ENCODE data around the gene CX3CR1.

CX3CR1 gene

DNA sequence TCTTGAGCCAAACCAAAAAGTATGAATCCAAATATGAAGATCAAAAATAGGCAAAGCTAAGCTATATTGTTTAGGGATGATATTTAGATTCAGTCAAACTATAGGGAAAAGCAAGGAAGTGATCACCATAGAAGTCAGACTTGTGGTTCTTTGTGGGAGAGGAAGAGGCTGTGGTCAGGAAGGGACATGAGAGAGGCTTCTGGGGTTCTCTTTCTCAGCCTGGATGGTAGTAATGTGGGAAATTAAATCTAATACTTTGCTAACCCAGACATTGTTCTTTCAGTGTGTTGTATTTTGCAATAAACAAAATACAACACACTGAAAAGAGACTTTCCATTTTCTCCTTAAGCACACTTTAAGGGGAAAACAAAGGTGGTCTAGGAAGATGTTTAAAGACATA lies 3.1 kb downstream of the CX3CR1 start:
- Histone ChIP-seq H3K4me1 (ENCODE audit: insufficient read depth, low read length, severe bottlenecking) (no peaks in the 10 kb centered on the region), H3K9me2 (ENCODE audit: low read depth, low read length) (no peaks in the 10 kb centered on the region), H3K9ac (ENCODE audit: low read length) (no peak overlapping the region), H3K36me3 (ENCODE audit: insufficient read depth, low read length) (no peaks in the 10 kb centered on the region), H2AFZ (ENCODE audit: low read length) (no peak overlapping the region), H3K4me2 (ENCODE audit: low read length) (no peak overlapping the region), H4K20me1 (ENCODE audit: insufficient read depth, low read length) (no peaks in the 10 kb centered on the region), H3K9me3 (ENCODE audit: low read length) (no peaks in the 10 kb centered on the region), H3K27ac (ENCODE audit: low read depth, low read length, poor library complexity, severe bottlenecking) (no peak overlapping the region), H3F3A (ENCODE audit: insufficient read depth, low read length) (no peaks in the 10 kb centered on the region), H3K27me3 (ENCODE audit: insufficient read depth, low read length) (0 out of 2 replicates have a peak, but pooled peaks cover 4% of the 10 kb centered on the region), H3K4me3 (ENCODE audit: low read depth, low read length, poor library complexity, severe bottlenecking) (no peak overlapping the region), H3K79me2 (ENCODE audit: insufficient read depth, low read length) (no peaks in the 10 kb centered on the region)
- TF ChIP-seq EZH2 (IDR thresholded peaks at IDR 0.05; ENCODE audit: borderline replicate concordance, low read length): no peak
- TF ChIP-seq CTCF (IDR thresholded peaks at IDR 0.05; ENCODE audit: low read length): no peak

GRCh38 chr3:39275963-39276593 lies 3.8 kb downstream of the CX3CR1 start:
- H4K20me1 ChIP-seq (ENCODE audit: insufficient read depth, low read length): no peaks in the 10 kb centered on the region
- H3F3A ChIP-seq (ENCODE audit: insufficient read depth, low read length): no peaks in the 10 kb centered on the region
- no peak for TF ChIP-seq EZH2 (IDR thresholded peaks at IDR 0.05; ENCODE audit: borderline replicate concordance, low read length)
- no peak for TF ChIP-seq CTCF (IDR thresholded peaks at IDR 0.05; ENCODE audit: low read length)
- no peak overlapping the region for H2AFZ ChIP-seq (ENCODE audit: low read length)
- no peaks in the 10 kb centered on the region for H3K9me3 ChIP-seq (ENCODE audit: low read length)
- H3K79me2 ChIP-seq (ENCODE audit: insufficient read depth, low read length): no peaks in the 10 kb centered on the region
- H3K27ac ChIP-seq (ENCODE audit: low read depth, low read length, poor library complexity, severe bottlenecking): no peak overlapping the region
- no peaks in the 10 kb centered on the region for H3K9me2 ChIP-seq (ENCODE audit: low read depth, low read length)
- 0 out of 2 replicates have a peak, but pooled peaks cover 4% of the 10 kb centered on the region for H3K27me3 ChIP-seq (ENCODE audit: insufficient read depth, low read length)
- no peak overlapping the region for H3K4me3 ChIP-seq (ENCODE audit: low read depth, low read length, poor library complexity, severe bottlenecking)
- no peak overlapping the region for H3K9ac ChIP-seq (ENCODE audit: low read length)
- H3K4me2 ChIP-seq (ENCODE audit: low read length): no peak overlapping the region
- H3K4me1 ChIP-seq (ENCODE audit: insufficient read depth, low read length, severe bottlenecking): no peaks in the 10 kb centered on the region
- no peaks in the 10 kb centered on the region for H3K36me3 ChIP-seq (ENCODE audit: insufficient read depth, low read length)

- Histone ChIP-seq H3K27ac (ENCODE audit: low read depth, low read length, poor library complexity, severe bottlenecking) (no peak overlapping the region), H3K36me3 (ENCODE audit: insufficient read depth, low read length) (no peaks in the 10 kb centered on the region), H4K20me1 (ENCODE audit: insufficient read depth, low read length) (no peaks in the 10 kb centered on the region), H3K27me3 (ENCODE audit: insufficient read depth, low read length) (0 out of 2 replicates have a peak, but pooled peaks cover 4% of the 10 kb centered on the region), H3K9ac (ENCODE audit: low read length) (no peak overlapping the region), H3K4me1 (ENCODE audit: insufficient read depth, low read length, severe bottlenecking) (no peaks in the 10 kb centered on the region), H3F3A (ENCODE audit: insufficient read depth, low read length) (no peaks in the 10 kb centered on the region), H2AFZ (ENCODE audit: low read length) (no peak overlapping the region), H3K9me3 (ENCODE audit: low read length) (no peaks in the 10 kb centered on the region), H3K4me2 (ENCODE audit: low read length) (no peak overlapping the region), H3K9me2 (ENCODE audit: low read depth, low read length) (no peaks in the 10 kb centered on the region), H3K4me3 (ENCODE audit: low read depth, low read length, poor library complexity, severe bottlenecking) (no peak overlapping the region), H3K79me2 (ENCODE audit: insufficient read depth, low read length) (no peaks in the 10 kb centered on the region)
- TF ChIP-seq EZH2 (IDR thresholded peaks at IDR 0.05; ENCODE audit: borderline replicate concordance, low read length): no peak
- TF ChIP-seq CTCF (IDR thresholded peaks at IDR 0.05; ENCODE audit: low read length): no peak
These were observed 4.8 kb downstream of the CX3CR1 start for GRCh38 chr3:39275052-39275451.
